COR-L47 (cell line): ENCODE results near the gene ANKRD42.

Experiments
- DNase-seq: peaks from one replicate; lab custom pipeline; 2025; lab: John Stamatoyannopoulos, UW

The ANKRD42 gene

DNA sequence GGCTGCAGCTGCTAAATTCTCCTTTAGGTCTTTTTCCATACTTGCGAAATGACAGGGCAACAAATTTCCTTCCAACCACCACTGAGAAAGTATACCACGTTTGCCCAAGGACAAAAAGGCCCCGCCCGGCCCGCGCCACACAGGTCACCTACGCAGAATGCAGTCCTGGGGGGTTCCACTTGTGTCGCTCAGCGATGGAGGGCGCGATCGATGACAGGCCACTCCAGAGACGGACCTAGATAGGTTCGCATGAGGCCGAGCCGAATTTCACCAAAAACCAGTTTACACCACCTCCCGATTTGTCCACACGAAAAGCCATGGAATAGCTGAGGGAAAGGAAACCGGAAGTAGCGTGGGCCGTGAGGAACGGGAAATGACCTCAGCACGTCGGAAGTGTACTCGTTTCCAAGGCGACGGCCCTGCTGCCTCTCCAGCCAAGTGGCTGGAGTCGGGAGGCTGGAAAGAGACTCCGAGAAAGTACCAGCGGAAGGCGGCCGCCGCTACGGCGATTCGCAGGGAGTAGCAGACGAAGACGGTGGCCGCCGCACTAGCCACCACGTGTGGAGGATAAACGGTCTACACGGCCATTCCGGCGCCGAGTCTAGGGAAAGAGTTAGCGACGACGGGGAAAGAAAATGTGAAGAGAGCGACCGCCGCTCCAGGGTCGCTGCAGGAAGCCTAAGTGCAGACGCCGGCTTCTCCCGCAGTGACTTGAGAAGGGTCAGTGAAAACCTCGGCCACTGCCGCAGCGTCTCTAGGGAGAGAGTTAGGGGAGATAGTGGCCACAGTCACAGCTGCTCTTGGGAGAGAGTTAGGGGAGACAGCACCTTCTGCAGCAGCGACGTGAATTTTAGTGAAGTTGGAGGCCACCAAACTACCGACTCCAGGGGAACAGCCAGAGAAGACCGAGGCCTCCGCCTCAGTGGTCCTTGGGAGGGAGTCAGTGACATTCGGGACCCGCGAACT is at the start of gene ANKRD42:
TSS of gene ANKRD42 (plus strand) at position 398 of the 966 bp plus-strand sequence. CDS start 959 bp downstream, outside the sequence.
- peak; percentile 90 for DNase-seq

DNA sequence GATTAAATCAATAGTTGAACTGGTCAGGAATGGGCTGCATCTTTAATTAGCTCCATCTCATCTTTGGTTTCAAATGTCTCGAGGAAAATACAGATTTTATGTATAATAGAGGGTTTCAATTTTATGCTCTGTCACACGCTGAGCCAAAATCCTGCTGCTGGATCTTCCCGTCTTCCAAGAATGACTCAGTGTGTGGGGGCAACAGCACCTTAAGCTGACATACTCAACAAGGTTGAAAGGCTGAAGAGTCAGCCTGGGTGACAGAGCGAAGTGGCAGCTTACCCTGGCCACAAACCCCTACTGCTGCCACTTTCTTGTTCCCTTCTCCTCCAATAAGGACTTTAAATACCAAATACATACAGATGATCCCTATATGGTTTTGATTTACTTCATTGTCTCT is 45.6 kb upstream of the ANKRD42 start:
- DNase-seq, result no peak

DNA sequence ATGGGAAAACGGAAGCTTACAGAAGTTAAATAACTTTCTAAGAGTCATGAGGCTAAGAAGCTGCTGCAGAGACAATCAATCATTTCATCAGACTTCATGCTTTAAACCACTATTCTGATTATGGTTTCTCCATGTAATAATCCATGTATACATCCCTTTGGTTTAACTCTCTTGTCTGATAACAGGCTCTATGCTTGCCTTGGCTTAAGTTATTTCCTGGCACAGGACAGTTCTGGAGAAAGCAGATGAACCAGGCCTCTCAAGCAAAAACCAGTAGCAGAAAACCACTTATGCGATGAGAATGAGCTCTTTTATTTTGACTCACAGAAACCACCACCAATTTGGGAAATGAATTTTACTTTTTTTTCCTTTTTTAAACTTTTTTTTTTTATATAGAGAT is 43.1 kb upstream of the ANKRD42 start:
- no peak for DNase-seq

DNA sequence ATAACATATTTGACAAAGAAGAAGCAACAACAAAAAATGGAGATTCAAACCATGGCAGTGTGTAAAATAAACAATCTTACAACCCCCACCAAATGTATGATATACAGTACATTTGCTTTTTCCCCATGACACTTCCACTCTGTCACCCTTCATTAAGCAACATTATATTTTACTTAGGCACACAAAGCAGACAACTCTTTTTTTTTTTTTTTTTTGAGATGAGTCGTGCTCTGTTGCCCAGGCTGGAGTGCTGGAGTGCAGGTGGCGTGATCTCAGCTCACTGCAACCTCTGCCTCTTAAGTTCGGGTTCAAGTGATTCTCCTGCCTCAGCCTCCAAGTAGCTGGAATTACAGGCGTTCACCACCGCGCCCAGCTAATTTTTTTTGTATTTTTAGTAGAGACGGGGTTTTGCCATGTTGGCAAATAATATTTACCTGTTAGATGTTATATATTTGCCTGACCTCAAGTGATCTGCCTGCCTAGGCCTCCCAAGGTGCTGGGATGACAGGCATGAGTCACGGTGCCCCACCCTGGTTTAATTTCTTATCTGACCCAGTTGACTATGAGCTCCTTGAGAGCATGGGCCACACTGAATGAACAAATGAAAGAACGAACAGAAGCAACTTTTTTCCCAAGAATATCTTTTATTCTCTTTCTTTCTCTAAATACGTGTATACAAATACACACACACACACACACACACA is 42.1 kb upstream of the ANKRD42 start:
- DNase-seq, result no peak

DNA sequence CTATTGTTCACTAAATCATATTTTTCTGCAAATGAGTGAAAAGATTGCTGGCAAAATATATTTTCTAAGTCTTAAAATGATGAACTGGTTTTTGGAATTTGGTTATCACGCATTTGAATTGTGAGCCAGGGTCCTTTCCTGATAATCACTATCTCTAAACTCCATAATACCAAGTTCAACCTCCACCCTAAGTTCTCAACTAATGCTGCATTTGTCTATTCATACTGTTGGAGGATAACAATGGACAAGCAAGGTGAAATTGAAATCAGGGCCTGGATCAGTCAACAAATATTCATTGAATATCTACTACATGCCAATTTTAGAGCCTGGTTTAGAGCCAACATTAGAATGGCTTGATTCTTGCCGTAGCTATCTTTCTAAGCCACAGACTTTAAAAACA is 41.2 kb upstream of the ANKRD42 start:
- no peak for DNase-seq

DNA sequence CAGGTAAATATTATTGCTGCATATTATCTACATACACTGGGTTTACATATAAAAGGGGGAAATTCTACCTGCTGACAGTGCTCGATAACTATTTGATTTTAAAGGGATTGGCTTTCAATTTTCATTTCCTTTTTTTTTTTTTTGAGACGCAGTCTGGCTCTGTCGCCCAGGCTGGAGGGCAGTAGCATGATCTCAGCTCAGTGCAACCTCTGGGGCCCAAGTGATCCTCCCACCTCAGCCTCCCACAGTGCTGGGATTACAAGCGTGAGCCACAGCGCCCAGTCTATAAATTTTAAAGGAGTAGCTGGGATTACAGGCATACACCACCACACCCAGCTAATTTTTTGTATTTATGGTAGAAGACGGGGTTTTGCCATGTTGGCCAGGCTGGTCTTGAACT is 39.7 kb upstream of the ANKRD42 start:
- no peak for DNase-seq

DNA sequence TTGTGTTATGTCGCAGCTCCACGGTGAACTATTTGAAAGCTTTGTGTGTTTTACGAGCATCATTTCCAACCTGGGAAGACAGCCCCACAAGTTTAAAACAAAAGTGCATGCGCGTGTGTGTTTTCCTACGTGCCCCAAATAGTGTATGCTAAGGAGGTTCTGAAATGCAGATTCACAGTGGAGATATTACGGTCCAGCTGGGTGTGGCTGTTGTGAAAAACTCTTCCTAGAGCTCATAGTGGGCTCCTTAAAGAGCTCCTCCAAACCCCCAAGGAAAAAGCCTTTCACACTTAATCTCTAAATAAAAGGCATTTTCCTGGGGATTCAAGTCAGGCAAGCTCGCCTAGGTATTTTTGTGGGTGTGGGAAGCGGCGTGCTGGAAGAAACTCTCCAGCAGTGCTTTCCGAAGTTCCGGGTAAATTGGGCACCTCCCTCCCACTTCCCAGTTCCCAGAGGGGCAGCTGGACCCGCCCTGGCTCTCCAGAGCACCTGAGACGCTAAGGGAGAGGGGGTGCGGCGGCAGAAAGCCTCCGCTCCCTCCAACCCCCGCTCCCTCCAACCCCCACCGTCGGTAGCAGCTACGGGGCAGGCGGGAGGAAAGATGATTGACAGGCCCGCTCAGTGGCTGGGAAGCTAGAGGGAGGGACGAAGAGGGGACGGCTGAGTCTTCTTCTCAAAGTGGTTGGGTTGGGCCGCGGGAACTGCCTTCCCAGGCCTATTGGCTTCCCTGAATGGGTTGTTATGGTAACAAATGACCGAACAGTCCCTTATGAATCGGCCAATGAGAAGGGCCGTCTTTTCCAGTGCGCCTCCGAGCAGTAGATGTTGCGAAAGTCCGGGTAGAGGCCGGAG is 37.1 kb upstream of the ANKRD42 start:
- DNase-seq, result peak; percentile 100

DNA sequence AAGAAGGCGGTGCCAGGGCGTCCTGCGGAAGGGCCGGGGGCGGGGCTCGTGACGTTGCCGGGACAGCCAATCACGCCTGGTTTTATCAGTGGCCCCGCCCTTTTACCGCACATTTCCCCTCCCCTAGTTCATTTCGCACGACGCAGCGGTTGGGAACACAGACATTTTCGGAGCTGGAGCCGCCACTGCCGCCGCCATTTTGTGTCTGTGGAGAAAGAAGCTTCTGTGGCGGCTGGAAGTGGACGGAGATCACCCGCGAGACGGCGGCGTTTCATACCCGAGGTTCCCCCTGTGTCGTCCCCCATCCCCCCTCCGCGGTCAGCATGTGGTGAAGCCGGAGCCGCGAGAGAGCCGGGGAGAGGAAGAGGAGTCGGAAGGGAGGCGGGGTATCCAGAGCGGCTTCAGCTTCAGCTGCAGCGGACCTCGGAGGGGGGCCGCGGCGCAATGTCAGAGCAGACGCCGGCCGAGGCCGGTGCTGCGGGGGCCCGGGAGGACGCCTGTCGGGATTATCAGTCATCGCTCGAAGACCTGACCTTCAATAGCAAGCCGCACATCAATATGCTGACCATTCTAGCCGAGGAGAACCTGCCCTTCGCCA is 36.4 kb upstream of the ANKRD42 start, which contains the start of gene PCF11:
TSS of gene PCF11 (plus strand) at position 136 of the 598 bp plus-strand sequence. CDS start at position 445, 309 bp downstream.
- DNase-seq, result no peak

DNA sequence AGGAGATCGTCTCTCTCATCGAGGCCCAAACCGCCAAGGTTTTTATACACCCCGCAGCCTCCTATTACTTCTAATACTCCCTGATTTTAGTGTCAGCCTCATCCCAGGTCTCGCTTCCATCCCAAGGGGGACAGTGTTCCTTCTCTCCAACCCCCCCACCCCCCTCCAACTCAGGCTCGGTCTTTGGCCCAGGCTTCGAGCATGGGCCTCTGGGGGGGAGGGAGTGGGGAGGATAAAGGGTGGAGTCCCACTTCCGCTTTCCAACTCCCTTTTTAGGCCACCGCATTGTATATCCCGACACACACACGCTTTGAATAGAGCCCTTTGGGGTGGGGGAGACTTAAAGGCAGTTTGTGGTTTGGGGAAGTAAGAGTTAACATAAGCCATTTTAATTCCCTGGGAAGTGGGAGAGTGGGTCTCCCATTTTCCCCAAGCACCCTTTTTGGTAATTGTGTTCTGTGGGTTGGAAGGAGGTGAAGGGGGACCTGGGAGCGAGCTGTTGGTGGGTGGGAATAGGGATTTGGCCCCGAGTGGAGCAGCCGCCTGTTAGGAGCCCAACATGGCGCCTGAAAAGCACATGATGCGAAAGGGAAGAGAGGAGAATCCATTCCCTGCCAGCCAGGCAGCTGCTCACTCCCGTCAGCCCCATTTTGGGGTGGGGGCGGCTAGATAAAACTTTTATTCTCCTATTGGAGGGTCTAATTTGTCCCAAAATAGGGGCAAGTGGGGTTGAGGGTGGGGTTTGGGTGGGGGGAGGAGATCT is 35.7 kb upstream of the ANKRD42 start:
- DNase-seq, result peak; percentile 19

DNA sequence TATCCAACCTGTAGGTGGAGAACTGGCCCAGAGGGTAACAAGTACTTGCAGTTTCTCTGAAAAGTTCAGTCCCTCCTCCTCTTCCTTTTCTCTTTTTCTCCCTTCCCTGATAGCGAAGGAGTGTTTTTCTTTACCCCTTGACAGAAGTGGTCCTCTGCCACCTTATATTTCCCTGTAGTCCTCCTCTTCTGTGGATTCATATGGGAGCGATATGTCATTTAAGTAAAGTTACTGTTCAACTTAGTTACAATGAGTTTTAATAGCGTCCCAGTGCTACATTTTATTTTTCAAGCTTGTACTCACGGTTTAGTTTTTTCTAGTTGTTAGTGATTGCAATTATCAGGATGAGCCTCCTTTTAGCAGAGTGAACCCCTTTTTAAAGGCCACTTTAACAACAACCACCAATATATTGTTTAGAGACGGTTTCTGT is 35.1 kb upstream of the ANKRD42 start:
- DNase-seq, result no peak

DNA sequence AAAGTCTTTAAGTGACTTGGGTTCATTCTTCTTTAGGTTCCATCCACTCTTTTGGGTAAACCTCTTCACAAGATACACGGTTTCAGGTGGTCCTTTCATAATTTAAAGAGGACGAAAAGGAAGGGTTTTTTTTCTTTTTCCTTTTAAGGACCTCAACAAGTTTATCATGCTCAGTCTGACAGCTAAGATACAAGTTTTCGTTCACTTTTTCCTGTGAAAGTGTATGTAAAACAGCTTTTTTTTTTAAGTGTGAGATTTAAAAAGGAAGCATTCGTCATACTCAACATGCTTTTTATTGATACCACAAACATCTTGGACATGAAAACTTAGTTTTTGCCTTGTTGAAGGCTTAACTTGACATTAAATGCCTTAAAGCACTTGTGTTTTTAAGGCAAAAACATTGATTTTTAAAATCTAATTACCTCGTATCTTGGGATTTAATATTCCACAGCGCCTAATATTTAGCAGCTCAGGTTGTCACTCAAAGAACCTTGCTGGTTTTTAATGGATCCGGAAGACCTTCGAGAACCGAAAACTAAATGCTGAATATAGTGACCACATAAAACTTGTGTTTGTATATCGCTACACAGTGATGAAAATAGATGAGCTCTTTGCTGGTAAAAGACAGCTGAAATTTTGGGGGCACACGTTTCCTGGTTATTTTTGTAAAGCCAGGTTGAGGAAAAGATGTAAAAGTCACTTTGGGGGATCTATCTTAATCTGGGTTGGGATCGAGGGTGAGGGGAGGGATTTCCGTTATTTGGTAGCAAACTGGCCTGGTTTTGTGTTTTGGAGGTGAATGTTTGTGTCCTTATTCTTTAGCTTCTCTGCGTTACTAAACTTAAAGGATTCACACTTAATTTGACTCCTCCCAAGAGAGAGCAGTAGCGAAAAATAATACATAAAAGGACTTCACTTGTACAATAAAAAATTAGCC is 34.3 kb upstream of the ANKRD42 start:
- DNase-seq, result no peak

DNA sequence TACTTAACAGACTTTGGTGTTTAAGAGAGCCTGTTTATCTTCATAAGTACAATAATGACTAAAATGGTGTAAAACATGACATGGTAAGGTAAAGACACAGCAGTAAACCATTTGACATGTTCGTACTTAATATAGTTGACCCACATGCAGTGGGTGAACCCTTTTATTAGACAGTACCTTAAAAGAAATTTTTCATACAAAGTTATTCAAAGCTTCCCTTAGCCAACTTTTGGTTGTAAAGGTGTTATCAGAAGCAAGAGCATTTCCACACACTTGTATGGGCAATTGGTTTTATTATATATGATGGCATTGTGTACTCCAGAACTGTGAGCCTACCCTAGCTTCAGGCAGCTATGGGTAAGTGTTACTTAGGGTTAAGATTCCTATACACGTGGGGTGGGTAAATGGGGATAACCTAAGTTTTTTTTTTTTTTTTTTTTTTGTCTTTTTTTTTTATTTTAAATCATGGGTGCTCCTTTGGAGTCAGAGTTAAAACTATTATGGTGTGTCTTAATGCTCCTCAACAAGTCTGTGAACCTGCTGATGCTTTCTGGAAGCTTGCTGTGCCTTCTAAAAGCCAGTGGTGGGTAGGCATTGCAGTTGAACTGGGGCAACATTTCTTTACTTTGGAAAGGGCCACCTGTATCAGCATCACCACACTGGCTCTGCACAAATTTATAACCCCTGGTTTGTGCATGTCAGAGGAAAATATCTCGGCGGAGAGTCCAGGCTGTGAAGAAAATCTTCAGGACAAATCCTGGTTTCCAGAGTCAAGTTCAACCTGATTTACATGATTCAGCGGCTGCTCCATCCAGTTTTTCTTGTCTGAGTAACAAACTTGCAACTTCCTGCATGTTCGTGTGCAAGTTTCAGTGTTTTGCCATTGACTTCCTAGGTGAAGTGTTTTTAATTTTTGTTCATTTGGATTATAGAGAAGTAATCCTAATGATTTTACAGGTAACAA is 33.3 kb upstream of the ANKRD42 start:
- no peak for DNase-seq

DNA sequence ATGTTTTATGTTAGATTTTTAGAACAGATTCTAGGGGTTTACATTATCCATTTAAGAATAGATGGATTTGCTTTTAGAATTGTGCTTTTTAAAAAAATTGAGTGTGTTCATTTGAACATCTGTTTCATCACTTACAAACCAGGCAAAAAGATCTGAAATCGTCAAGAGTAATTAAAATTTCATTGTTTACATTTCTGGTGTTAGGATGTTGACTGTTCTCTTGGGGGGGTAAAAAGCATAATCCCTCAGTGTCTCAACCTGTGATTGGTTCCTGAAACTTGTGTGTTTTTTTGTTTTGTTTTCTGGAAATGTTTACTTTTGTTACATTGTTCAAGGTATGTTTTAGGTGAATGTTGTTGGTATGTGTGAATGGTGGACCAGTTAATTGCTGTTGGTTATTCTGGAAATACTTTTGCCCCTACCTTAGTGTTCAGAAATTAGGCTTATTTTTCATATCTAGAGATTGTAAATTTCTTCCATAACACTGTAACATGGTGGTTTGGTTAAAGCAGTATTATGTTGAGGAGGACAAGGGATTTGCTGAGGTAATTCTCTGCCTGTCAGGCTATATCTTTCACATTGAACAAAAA is 31.8 kb upstream of the ANKRD42 start:
- DNase-seq, result no peak

DNA sequence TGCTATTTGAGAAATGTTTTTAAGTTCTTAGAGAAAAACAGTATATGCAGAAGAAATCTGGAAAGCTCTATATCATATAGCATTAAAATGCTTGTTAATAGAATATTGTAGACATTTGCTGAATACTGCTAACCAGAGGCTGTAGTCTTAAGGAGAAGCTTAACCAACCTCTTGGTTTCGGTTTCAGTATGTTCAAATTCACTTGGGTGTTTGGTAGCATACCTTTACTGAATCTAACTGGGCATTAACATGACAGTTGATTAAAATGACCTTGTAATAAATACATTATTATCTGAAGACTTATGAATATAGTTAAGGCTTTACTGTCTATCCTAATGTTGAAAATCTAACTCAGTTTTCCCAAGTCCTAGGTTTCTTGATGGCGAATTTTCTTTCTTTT is 31.1 kb upstream of the ANKRD42 start:
- DNase-seq, result no peak

DNA sequence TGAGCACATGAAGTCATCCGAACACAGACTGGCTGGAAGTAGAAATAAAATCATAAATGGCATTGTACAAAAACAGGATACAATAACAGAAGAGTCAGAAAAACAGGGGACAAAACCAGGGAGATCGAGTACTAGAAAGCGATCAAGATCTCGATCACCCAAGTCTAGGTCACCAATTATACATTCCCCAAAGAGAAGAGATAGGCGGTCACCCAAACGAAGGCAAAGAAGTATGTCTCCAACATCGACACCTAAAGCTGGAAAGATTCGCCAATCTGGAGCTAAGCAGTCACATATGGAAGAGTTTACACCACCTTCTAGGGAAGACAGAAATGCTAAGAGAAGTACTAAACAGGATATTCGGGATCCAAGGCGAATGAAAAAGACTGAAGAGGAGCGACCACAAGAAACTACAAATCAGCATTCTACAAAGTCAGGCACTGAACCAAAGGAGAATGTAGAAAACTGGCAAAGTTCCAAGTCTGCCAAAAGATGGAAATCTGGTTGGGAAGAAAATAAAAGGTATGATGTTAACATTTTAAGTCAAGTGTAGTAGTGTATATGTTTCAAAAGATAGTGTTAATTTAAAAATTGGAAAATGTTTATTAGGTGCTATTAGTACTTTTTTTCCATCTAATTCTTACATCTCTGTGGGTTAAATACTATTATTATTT is 27.2 kb upstream of the ANKRD42 start:
- no peak for DNase-seq

DNA sequence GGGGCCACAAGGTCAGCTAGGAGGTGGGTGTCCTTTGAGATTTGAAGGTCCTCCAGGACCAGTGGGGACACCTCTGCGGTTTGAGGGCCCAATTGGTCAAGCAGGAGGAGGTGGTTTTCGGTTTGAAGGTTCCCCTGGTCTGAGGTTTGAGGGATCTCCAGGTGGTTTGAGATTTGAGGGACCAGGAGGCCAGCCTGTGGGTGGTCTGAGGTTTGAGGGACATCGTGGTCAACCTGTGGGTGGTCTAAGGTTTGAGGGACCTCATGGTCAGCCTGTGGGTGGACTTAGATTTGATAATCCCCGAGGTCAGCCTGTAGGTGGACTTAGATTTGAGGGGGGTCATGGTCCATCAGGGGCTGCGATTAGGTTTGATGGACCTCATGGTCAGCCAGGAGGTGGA is 24.8 kb upstream of the ANKRD42 start:
- DNase-seq, result no peak

DNA sequence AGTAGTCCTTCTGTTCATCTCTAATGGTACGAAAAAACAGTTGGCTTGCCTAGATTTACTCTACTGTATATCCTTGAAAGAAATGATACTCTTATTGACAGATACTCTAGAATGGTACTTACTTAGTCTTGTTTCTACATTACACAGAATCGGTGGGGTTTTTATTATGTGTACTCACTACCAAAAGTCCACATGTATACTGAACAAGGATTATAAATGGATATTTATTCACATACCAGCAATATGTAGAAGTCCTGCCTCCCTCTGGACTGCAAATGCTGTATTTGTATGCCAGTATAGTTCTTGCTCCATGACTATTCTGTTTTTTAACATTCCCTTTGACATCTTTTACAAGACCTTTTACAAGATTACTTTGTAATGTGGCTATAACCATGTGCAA is 22.6 kb upstream of the ANKRD42 start:
- DNase-seq, result no peak

DNA sequence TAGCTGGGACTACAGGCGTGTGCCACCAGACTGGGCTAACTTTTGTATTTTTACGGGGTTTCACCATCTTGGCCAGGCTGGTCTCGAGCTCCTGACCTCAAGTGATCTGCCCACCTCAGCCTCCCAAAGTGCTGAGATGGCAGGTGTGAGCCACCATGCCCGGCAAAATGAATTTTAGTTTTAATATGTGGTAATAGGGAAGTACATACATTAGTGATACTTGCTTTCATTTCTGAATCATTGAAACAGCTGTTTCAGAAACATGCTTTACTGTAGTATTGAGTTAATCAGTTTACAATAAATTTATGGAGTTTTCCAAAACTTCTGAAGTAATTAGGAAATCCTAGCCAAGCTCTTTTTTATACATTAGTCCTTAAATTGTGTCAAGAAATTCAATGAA is 21.0 kb upstream of the ANKRD42 start:
- DNase-seq, result no peak
